ENCODE measurements around the gene CTU2. TPM values are rescaled to one million over a fixed set of nuclear protein-coding genes. Genes with fewer than 3 reads are reported as not detected.

The CTU2 gene
- total and polyA plus RNA-seq, 2 of the 8 experiments (the other 6 are each of a cell fraction or from before 2014, with no cell fraction given) = 32.7 to 42.9 TPM

- CTCF ChIA-PET (ENCODE audit: partially characterized antibody) = interaction anchor here (0.9 to 2.2 kb wide), 6 partner anchors 13 to 1172 kb away, joined by 3 to 7 read pairs (median 6); partner anchors contain the start of gene TCF25
- no peak overlapping the region for H2AFZ ChIP-seq (ENCODE audit: low read length)
- H3K9me3 ChIP-seq (ENCODE audit: insufficient read depth in 2 of 2, low read depth in 1 of 2, low read length in 1 of 2) = no peaks in the 10 kb centered on the region
- DNase-seq (ENCODE audit: low read depth in 1 of 2, low spot score in 2 of 2) = no peak
- H3K4me2 ChIP-seq (ENCODE audit: insufficient read depth in 1 of 2, low read depth in 2 of 2, low read length in 2 of 2) = no peak overlapping the region
- no peak overlapping the region for H4K5ac ChIP-seq (ENCODE audit: insufficient read length, low read depth, low read length)
- H2AK5ac ChIP-seq (ENCODE audit: low read depth, low read length) = no peak overlapping the region
- peak overlapping the region; percentile 47; the same call in 1 of the 2 replicates for H4K8ac ChIP-seq (ENCODE audit: extremely low read depth, insufficient read depth, low read length)
- peaks cover 2 to 4% of the 10 kb centered on the region in 2 experiments for H4K20me1 ChIP-seq (replicated peaks in 1 of 2; ENCODE audit: control insufficient read depth in 1 of 2, insufficient read depth in 2 of 2, low read length in 2 of 2)
- no peaks in the 10 kb centered on the region for H3K27me3 ChIP-seq (replicated peaks in 1 of 4; ENCODE audit: control insufficient read depth in 3 of 4, extremely low read depth in 1 of 4, insufficient read depth in 3 of 4, low read length in 3 of 4)
- H3K14ac ChIP-seq (ENCODE audit: insufficient read length) = no peak overlapping the region
- no peak overlapping the region for H3K9ac ChIP-seq (replicated peaks in 1 of 4; ENCODE audit: extremely low read depth in 1 of 4, low read depth in 3 of 4, low read length in 3 of 4)
- H2BK20ac ChIP-seq (ENCODE audit: low read length) = no peak overlapping the region
- no peak overlapping the region for H2BK15ac ChIP-seq (ENCODE audit: low read length)
- no peak overlapping the region for H2BK120ac ChIP-seq (replicated peaks; ENCODE audit: low read depth, low read length)
- FAIRE-seq = no peak
- peaks cover 8% of the 10 kb centered on the region; the same call in 1 of the 2 replicates for H3K23me2 ChIP-seq (ENCODE audit: low read depth, low read length)
- H4K91ac ChIP-seq (replicated peaks; ENCODE audit: insufficient read length, low read length) = no peak overlapping the region
- H3K4me1 ChIP-seq (replicated peaks in 1 of 4; ENCODE audit: control insufficient read depth in 3 of 4, insufficient read depth in 4 of 4, low read length in 3 of 4) = peaks cover 0 to 6% (median 3%) of the 10 kb centered on the region in 4 experiments; a peak in 3 of 7 replicates
- no peak overlapping the region for H3K27ac ChIP-seq (ENCODE audit: low read depth, low read length)
- H3K18ac ChIP-seq (ENCODE audit: extremely low read depth, low read length) = no peak overlapping the region
- no peak overlapping the region for H3K23ac ChIP-seq (ENCODE audit: insufficient read length)
- WGBS, 2 experiments (ENCODE audit: extremely low coverage in 1 of 2, insufficient coverage in 1 of 2, insufficient read length in 1 of 2, insufficient replicate concordance in 2 of 2, low coverage in 1 of 2, low lambda C conversion rate in 2 of 2, missing lambda C conversion rate in 1 of 2) = 85% methylated on average over 37 of the region's 42 CpGs; no CpG with 5 or more reads in 1 of the 2 experiments
- H3K36me3 ChIP-seq (ENCODE audit: control insufficient read depth in 2 of 4, insufficient read depth in 4 of 4, low read length in 3 of 4) = peaks cover 0 to 15% (median 4%) of the 10 kb centered on the region in 4 experiments; a peak in 4 of 8 replicates
- H3K4ac ChIP-seq (replicated peaks; ENCODE audit: insufficient read length, low read depth, low read length) = no peak overlapping the region
- H3K56ac ChIP-seq (replicated peaks; ENCODE audit: insufficient read length, low read depth, low read length) = no peak overlapping the region
- H3K79me2 ChIP-seq (ENCODE audit: control insufficient read depth in 1 of 2, insufficient read depth in 2 of 2, low read length in 2 of 2) = peaks cover 0 to 17% of the 10 kb centered on the region in 2 experiments; a peak in 2 of 4 replicates
- H2BK5ac ChIP-seq (ENCODE audit: low read depth, low read length) = no peak overlapping the region
- no peak overlapping the region for H3K4me3 ChIP-seq (ENCODE audit: extremely low read depth in 1 of 4, insufficient read depth in 2 of 4, low read depth in 3 of 4, low read length in 4 of 4)
- peaks cover 7% of the 10 kb centered on the region; the same call in 1 of the 2 replicates for H3K79me1 ChIP-seq (ENCODE audit: low read depth, low read length)
- POLR2A ChIA-PET (ENCODE audit: partially characterized antibody) = interaction anchor here (1.0 to 1.2 kb wide), 4 partner anchors 15 to 60 kb away, joined by 3 read pairs; partner anchors contain the start of gene MVD
- H2BK12ac ChIP-seq (ENCODE audit: low read depth, low read length) = no peak overlapping the region
- TF ChIP-seq, protein P1, sequence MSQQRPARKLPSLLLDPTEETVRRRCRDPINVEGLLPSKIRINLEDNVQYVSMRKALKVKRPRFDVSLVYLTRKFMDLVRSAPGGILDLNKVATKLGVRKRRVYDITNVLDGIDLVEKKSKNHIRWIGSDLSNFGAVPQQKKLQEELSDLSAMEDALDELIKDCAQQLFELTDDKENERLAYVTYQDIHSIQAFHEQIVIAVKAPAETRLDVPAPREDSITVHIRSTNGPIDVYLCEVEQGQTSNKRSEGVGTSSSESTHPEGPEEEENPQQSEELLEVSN (IDR thresholded peaks at IDR 0.05) = no peak
- no peak for TF ChIP-seq CHD1 (IDR thresholded peaks at IDR 0.05; ENCODE audit: low read depth, low read length)
- no peak for TF ChIP-seq SRF (IDR thresholded peaks at IDR 0.05; ENCODE audit: low read depth, low read length)
- no peak for TF ChIP-seq NANOG (IDR thresholded peaks at IDR 0.05; ENCODE audit: insufficient read depth, low read depth, low read length, poor library complexity, severe bottlenecking)
- TF ChIP-seq TAF7 (optimal IDR thresholded peaks at IDR 0.05; ENCODE audit: borderline replicate concordance, low read depth, low read length) = no peak
- no peak for TF ChIP-seq FOSL1 (IDR thresholded peaks at IDR 0.05; ENCODE audit: insufficient read depth, low read depth, low read length)
- TF ChIP-seq CREB1 (IDR thresholded peaks at IDR 0.05) = no peak
- no peak for TF ChIP-seq EP300 (IDR thresholded peaks at IDR 0.05; ENCODE audit: borderline replicate concordance in 1 of 2, low read depth in 2 of 2, low read length in 2 of 2)
- TF ChIP-seq JUN (IDR thresholded peaks at IDR 0.05; ENCODE audit: low read depth, low read length) = no peak
- no peak for TF ChIP-seq SAP30 (IDR thresholded peaks at IDR 0.05; ENCODE audit: insufficient read depth, insufficient replicate concordance, low read length)
These were observed 5.4 kb upstream of the CTU2 start for GRCh38 chr16:88700636-88701482.

Data from H1 (cell line).